Stimulated activated CD8-positive, alpha-beta memory T cell treated with anti-CD3 and anti-CD28 coated beads, Interleukin-7, amount 100 ng/mL, for 24 hours (primary cell): ENCODE measurements around the gene ATP12A.
A peak's percentile ranks its signal among the peaks of the same experiment; 100 is the strongest.

ENCODE experiments used
- DNase-seq: peaks from one replicate; pipeline ENCODE4 v3.0.0-alpha.2; 2020; ENCODE audit warnings: low read depth

The ATP12A gene

DNA sequence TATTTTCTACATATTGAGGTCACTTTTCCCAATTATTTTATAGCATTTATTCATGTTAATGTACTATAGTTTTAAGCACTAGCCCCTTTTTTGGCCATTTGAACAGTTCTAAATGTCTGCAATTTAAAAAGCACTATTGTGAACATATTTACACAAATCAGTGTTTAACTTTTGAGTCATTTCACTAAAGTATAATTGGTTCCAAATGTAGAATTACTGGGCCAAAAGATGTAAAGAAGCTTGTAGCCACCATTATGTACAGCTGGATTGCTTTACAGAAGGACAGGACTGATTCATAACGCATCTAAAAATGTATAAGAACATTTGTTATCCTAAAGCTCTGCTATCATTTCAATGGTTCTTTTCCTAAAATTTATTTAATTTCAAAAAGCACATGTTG lies 16.6 kb upstream of the ATP12A start:
- no peak for DNase-seq

DNA sequence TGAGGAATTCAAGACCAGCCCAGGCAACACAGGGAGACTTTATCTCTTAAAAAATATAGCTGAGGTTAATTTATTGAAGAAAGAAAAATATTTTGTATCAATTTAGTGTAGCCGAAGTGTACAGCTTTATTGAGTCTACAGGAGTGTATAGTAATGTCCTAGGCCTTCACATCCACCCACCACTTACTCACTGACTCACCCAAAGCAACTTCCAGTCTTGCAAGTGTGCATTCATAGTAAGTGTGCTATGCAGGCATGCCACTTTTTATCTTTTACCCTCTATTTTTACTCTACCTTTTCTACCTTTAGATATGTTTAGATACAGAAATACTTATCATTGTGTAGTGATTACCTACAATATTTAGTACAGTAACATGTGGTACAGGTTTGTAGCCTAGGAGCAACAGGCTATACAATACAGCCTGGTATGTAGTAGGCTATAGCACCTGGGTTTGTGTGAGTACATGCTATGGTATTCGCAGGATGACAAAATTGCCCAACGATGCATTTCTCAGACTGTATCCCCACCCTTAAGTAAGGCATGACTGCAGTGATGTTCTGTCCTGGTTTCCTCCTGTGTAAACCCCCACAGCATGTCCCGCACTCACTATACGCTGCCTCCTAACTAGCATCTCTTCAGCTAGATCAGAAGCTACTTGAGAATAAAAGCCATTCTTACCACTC lies 15.3 kb upstream of the ATP12A start:
- DNase-seq, result no peak

DNA sequence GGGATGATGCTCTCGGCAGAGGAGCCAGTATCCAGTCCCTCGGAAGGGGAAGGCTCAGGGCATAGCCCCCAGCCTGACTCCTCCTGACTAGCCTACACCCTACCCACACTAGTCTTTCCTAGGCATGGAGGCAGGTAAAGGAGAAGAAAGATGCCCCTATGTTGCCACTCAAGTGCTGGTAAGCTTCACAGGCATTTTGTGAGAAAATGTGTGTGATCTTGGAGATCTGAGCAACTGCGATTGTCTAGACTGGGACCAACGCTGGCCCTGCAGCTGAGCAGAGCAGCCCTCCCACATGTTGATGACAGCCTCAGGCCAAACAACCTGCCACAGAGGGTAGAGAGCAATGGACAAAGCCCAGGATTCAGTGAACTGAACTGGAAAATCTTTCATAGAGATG lies 11.7 kb upstream of the ATP12A start:
- no peak for DNase-seq

DNA sequence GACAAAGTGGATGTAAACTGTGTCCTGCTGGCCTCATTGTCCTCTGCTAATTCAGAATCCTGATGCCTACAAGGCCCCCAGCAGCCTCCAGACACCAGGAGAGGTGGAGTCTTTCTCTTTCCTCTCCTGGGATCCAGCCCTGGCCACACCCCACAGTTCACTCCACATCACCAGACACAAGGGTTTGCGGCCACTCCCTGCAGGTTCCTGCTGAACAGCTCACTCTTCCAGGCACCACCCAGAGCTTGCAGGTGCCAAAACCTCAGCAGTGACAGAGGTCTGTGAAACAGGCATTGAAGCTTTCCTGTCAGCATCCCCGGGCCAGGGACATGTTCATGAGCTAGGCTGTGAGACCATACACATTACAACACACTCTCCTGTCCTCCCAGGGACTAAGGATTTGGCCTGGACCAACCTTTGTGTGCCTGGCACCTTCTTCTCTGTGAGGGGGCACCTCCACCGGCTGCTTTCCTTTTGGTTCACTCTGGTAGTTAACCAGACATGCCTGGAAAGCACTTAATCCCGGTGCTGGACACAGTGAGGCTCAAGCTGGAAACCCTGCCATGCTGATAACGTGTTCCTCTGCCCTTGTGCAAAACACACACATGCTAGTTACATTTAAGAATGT lies 11.1 kb upstream of the ATP12A start:
- DNase-seq, result no peak

DNA sequence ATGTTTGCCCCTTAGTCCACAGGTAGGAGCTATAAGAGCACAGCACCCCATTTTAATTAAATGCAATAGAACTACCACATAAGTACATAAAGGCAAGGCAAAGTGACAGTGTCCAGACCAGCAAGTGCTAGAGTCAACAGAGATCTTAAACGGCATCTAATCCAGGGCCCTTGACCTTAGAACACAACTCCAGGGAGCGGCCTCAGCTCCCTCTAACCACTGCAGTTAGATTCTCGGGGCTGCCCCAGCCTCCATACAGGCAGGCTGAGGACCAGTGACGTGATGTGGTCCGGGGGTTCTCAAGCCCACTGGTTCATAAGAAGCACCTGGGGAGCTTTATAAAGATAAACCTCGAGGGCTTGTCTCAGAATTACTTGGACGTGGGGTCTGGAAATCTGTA lies 10.0 kb upstream of the ATP12A start:
- no peak for DNase-seq

DNA sequence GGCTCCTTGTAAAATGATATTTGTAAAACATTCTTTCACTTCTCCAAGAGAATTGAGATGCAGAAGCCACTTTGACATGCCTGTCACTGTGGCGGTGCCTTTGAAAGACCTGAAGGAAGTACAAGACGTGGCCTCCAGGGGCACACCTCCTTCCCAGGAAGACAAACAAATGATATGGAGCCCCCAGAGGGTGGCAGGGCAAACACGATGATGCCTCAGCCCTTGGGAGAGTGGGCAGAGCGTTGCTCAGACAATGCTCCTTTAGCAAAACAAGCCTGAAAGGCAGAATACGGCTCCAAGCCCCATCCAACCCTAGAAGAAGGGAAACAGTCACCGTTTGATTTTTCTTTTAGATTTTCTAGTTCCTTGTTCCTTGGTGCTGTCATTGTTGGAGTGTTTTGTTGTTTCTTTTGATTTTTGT lies 9.2 kb upstream of the ATP12A start:
- DNase-seq, result no peak

DNA sequence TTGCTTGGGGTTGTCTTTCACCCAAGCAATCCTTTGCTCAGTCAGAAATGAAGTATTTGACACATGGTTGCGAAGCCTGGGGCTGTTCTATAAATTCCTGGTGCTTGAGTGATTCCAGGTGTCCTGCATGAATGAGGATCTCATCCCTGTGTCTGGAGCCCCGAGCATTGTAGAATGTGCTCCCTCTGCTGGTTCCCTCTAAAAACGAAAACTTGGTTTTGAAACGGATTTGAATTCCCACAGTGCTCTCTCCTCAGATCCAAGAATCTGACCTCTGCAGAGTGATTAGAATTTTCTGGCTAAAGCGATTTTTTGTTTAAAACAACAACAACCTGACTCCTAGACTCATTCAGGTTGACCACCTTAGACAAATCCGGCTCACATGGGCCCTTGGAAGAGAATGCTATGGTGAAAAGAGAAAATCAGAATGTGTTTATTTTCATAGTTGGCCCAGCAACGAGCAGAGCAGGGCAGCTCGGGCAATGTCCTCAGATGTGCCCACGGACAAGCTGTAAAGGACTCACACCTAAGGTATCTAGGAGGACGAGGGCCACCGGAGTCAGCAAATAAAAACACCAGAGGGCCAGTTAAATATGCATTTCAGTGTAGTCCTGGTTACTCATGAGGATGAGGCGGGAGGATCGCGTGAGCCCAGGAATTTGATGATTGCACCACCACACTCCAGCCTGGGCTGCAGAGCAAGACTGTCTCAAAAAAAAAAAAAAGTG lies 8.7 kb upstream of the ATP12A start:
- no peak for DNase-seq

DNA sequence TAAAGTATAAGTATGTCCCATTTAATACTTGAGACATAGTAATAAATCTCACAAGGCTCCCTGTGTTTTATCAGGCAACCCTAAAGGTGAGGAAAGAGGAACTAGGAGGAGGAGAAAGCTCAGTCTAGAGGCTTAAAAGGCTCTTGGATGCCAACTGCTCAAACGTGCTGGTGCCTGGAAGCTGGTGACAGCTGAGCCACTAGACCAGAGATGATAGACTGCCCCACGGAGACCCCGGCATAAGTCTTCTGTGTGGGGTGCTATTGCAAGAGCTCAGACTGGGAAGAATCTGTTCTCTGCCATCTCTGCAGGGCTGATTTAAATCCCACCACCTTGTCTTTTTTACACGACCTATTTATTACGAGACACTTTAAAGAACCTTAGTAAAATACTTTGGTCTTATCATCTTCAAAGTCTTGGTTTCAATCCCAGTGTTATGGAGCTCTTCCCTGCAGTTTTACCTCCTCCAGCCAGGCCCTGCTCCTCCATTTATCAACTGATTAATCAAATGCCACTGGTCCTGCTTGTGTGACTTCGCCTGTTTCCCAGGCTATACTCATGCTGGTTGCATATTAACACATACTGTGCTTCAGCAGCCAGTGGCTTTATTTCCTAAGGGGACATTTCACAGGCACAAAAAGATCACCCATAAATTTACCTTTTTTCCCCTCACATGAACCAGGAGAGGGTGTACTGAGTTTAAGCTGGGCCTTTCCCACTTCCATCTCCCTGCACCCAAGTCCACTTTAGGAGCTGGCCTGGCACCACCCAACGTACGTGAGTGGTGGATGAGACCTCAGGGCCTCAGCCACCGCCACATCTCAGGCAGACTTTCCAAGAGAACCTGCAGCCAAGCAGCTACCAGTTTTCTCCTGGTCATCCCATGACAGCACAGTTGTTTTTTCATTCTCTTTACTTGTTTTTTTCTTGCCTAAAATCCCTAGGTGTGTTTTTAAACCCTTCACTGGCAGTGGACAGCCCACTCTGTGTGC lies 7.8 kb upstream of the ATP12A start:
- no peak for DNase-seq

DNA sequence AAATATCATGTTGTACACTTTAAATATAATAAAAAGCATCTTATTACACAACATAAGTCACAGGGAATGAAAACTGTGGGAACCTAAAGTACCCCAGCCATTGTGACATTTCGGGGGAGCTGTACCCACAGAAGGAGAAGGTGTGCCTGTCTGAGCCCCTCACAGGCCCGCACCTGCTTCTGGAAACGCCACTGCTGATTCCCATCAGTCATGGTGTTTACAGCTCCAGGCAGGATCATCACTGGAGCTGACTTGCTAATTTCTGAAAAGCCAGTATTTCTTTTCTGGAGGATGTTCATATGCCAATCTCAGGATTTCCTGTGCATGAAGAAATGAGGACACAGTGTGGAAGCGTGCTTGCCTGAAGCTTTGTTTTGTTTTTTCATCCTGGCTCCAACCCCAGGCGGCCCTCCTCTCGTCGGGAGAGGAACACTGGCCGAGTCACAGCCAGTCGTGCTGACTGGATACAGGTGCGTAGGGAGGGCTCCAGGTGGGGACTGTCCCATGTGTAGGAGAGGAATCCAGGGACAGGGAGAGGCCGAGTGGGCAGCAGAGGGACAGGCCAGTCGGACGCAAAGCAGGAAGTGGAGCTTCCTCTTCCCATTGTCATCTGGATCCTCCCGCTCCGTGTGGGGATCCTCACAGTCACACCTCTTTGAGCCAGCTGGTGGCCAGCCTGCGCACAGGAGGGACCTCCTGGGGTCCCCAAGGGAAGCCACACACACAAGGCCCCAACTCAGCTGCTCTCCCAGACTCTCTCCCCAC lies 4.2 kb upstream of the ATP12A start:
- no peak for DNase-seq

DNA sequence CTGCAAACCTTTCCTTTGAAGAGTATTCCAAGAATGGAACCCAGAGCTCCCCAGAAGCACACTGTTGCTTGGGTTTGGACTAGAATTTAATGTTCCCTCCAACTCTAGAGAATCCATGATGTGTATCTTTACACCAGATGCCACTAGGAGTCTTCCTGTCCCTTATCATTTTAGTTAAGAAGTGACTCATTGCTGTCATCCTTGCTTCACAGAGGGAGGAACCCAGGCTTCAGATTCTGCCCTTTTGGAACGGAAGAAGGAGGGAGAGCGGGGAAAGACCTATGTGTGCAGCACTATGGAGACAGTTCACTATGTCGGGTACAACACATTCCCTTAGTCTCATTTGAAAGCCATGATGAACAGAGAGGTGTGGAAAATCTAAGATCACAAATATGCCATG lies 2.1 kb upstream of the ATP12A start:
- DNase-seq, result no peak

DNA sequence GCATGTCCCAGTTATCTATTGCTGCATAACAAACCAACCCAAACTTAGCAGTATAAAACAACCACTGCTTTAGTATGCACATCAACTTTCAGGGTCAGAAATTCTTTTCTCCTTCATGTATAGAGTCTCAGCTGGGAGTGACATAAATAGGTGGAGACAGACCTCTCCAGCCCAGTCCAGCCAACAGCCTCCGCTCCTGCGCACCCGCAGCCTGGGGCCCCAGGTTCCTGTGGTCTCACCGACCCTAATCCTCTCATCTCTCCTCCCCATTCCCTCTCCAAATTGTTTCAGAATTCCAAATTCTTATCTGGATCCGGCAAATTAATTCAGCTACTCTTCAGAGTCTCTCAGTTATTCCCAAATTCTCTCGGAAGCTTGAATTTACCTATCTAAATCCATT lies 522 bp upstream of the ATP12A start:
- no peak for DNase-seq

DNA sequence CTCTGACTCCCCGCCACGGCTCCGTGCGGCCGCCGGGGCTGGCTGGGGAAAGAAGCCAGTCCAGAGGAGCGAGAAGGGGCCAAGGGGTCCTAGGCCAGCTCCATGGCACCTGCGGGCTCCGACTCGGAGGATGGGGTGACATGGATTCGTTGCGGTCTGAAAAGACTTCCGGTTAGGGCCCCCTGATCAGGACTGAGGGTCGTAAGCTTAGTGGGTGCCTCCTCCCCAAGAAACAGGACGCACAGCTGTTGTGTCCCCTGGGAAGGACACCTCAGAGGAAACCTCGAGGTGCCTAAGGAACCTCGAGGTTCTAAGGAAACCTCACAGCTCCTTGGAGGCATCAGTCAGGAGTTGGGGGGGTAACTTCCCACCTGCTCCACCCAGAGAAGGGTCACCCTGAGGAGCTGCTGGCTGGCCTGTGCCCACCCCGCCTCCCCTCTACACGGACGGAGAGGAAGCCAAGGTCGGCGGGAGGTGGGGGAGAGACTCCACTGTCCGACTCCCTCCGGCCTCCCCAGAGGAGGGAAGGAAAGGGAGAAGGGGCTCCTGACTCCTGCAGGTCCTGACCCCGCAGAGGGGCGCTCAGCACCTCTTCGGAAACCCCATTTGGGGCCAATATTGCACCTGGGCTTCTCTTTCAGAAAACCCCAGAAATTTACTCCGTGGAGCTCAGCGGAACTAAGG lies 855 bp downstream of the ATP12A start:
- DNase-seq, result no peak

DNA sequence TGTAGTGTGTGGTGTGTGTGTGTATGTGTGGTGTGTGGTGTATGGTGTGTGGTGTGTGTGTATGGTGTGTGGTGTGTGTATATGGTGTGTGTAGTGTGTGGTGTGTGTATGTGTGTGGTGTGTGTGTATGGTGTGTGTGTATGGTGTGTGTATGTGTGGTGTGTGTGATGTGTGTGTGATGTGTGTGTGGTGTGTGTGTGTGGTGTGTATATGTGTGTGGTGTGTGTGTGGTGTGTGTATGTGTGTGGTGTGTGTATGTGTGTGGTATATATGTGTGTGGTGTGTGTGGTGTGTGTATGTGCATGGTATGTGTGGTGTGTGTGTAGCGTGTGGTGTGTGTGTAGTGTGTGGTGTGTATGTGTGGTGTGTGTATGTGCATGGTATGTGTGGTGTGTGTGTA lies 1.7 kb downstream of the ATP12A start:
- no peak for DNase-seq

DNA sequence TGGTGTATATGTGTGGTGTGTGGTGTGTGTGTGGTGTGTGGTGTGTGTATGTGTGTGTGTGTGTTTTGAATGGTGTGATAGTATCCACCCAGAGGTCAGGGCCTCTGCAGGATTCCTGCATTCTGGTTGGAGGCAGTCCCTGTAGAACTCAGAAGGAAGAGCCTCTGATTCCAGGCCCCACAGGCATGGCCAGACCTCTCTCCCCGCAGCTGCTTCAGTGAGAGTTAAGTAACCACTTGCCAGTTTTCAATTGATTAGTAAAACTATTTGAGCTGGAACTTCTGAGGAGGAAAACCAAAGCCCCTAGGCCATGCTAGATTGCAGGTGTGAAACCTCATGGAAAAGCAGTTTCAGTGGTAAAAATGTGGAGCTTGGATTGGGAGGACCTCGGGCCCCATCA lies 2.1 kb downstream of the ATP12A start:
- DNase-seq, result no peak

DNA sequence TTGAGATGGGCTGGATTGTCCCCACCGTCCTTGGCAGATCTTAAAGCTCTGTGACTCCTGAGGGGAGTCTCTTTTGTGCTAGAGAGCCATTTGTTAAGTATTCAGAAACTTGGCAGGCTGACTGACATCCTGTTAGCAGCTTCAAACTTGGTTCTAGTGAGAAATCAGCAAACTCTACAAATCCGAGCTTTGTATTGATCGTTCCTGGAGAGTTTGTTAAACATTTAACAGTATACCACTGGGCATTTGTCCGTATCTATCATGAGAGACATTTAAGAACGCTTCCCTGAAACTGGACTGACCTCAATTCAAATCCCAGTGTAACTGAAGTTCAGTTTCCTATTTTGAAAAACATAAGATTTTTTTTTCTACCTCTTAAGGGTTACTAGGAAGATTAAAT lies 3.1 kb downstream of the ATP12A start:
- no peak for DNase-seq

DNA sequence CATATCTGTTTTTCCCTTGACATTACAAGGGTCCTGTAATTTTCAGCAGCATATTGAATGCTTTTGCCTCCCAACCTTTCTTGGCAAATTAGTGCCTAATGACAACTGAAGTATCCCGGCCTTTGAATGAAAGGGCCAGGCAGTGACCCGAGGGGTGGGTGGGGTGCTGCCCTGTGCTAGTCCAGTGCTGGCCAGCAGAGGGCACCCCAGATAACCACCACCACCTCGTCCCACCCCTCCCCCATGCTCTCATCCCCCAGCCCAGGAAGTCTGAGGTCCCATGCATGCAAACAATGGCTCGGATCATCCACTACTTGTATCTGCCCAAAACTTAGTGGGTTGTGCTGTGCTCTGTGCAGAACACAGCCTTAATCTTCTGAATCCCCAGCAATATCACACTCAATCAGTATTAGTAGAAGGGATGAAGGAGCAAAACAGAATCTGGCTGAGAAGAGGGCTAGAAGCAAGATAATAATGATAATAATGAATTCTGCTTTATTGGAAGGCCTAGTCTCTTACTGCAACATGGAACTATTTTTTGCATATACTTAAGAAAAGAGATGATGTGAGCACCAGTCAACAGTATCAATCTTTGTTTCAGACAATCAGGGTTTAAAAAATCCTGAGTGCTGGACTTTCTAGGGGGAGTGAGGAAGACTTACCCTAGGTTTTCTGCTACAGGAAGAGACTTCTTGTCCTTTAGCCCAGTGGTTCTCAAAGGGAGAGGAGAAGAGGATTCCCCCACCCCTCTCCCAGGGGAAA lies 3.8 kb downstream of the ATP12A start:
- DNase-seq, result peak; percentile 33

DNA sequence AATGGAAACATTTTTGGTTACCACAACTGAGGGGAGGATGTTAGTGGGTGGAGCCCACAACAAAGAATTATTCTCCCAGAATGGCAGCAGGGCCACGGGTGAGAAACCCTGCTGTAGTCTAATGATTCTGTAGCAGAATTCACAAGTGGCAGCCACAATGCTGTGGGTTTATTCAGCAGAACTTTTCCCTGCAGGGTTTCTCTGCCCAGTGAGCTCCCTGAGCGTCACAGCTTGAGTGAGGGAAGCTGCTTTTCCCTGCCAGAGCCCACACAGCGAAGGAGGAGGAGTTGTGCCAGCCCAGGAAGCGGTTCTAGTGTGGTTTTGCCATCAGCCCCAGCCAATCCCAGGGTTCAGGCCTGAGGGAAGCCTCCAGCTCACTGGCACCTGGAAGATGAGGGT lies 4.4 kb downstream of the ATP12A start:
- no peak for DNase-seq

DNA sequence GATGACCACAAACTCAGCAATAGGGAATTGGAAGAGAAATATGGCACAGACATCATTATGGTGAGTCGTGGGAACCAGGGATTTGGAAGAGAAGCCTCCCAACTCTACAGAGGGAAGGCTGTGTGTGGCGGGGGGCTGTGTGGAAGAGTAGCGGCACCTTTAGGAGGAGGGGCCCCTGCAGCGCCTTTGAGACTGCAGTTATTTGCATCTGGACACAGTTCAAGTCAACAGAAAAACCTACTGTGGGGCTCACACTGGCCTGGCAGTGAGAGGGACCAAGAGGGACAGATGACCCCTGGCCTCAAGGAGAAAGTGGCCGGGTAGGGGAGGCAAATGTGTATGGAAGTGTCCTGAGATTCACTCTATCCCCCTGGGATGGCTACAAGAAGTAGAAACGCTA lies 5.1 kb downstream of the ATP12A start:
- no peak for DNase-seq

DNA sequence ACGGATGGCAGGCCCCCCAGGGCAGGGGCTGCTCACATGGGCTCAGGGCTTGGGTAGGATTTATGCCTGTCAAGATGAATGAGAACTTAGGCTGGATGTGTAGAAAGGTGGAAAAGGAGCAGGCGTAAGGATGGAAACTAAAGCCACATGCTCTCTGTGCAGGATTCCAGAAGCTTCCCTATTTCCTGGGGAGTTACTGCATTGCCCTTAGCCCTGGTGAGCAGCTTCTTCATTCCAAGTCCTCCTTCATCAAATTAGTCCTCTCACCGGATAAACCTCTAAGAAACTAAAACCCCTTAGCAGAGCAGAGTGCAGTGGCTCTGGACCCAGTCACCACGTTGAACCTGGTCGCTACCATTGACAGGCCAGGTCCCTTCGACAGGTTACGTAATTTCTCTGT lies 7.4 kb downstream of the ATP12A start:
- no peak for DNase-seq

DNA sequence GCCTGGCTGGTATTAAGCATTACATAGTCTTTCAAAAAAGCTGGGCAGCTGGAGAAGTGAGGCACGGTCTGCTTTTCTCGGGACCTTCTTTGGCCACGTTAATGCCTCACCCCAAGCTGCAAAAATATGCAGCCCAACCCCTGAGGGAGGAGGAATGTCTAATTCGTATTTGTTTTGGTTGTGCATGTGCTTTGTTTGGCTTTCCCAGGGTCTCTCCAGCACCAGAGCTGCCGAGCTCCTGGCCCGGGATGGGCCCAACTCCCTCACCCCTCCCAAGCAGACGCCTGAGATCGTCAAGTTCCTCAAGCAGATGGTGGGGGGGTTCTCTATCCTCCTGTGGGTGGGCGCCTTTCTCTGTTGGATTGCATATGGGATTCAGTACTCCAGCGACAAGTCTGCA lies 7.9 kb downstream of the ATP12A start:
- no peak for DNase-seq
